ENCODE measurements around the gene SSBP3.

Gene SSBP3

DNA sequence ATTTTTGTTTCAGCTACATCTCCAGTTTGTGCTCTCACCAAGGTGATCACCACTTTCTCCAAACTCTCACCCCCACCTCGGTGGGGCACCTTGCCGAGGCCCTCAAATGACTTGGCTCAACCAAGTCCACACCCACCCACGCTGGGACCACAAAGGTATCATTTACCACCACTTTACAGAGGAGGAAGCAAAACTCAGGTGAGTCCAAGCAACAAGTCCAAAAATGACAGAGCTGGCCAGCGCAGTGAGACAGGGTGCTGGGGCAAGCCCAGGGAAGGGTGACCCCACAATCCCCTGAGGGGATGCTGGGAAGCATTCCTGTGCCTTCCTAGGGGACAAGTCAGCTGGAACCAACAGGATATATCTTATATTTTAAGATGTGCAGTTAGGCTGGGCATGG is 24.7 kb downstream of the SSBP3 start:
- no peaks in the 10 kb centered on the region for H3K9me3 ChIP-seq (ENCODE audit: insufficient read depth, low read length)
- H3K9me2 ChIP-seq (replicated peaks; ENCODE audit: insufficient read depth, low read length), result no peaks in the 10 kb centered on the region
- H3F3A ChIP-seq (ENCODE audit: insufficient read depth), result no peaks in the 10 kb centered on the region
- TF ChIP-seq, protein P1, sequence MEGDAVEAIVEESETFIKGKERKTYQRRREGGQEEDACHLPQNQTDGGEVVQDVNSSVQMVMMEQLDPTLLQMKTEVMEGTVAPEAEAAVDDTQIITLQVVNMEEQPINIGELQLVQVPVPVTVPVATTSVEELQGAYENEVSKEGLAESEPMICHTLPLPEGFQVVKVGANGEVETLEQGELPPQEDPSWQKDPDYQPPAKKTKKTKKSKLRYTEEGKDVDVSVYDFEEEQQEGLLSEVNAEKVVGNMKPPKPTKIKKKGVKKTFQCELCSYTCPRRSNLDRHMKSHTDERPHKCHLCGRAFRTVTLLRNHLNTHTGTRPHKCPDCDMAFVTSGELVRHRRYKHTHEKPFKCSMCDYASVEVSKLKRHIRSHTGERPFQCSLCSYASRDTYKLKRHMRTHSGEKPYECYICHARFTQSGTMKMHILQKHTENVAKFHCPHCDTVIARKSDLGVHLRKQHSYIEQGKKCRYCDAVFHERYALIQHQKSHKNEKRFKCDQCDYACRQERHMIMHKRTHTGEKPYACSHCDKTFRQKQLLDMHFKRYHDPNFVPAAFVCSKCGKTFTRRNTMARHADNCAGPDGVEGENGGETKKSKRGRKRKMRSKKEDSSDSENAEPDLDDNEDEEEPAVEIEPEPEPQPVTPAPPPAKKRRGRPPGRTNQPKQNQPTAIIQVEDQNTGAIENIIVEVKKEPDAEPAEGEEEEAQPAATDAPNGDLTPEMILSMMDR (IDR thresholded peaks at IDR 0.05; ENCODE audit: insufficient read depth, low read length, poor library complexity, severe bottlenecking), result no peak
- TF ChIP-seq EZH2phosphoT487 (conservative IDR thresholded peaks at IDR 0.05; ENCODE audit: low read length), result no peak
- H3K36me3 ChIP-seq (ENCODE audit: low read length), result no peaks in the 10 kb centered on the region
- H3K27me3 ChIP-seq (ENCODE audit: low read length), result no peaks in the 10 kb centered on the region
- no peaks in the 10 kb centered on the region for H4K20me1 ChIP-seq (ENCODE audit: low read depth, low read length)
- H2AFZ ChIP-seq (ENCODE audit: low read depth, low read length, severe bottlenecking), result no peak overlapping the region
- H3K4me3 ChIP-seq (ENCODE audit: insufficient read depth, low read length, poor library complexity, severe bottlenecking), result no peak overlapping the region
- H3K27ac ChIP-seq (ENCODE audit: low read depth, low read length), result no peak overlapping the region
- no peaks in the 10 kb centered on the region for H3K79me2 ChIP-seq (ENCODE audit: insufficient read depth, low read length)
- H3K9ac ChIP-seq (ENCODE audit: low read length), result no peak overlapping the region
- H3K4me2 ChIP-seq (ENCODE audit: low read depth, low read length, poor library complexity, severe bottlenecking), result no peak overlapping the region

GRCh38 chr1:54380290-54380882 is 25.8 kb downstream of the SSBP3 start:
- Histone ChIP-seq H3K9me2 (replicated peaks; ENCODE audit: insufficient read depth, low read length) (no peaks in the 10 kb centered on the region), H3K9me3 (ENCODE audit: insufficient read depth, low read length) (no peaks in the 10 kb centered on the region), H4K20me1 (ENCODE audit: low read depth, low read length) (no peaks in the 10 kb centered on the region), H3K27ac (ENCODE audit: low read depth, low read length) (no peak overlapping the region), H3K9ac (ENCODE audit: low read length) (no peak overlapping the region), H3K4me3 (ENCODE audit: insufficient read depth, low read length, poor library complexity, severe bottlenecking) (no peak overlapping the region), H3K27me3 (ENCODE audit: low read length) (no peaks in the 10 kb centered on the region), H3K79me2 (ENCODE audit: insufficient read depth, low read length) (no peaks in the 10 kb centered on the region), H3K36me3 (ENCODE audit: low read length) (no peaks in the 10 kb centered on the region), H3K4me2 (ENCODE audit: low read depth, low read length, poor library complexity, severe bottlenecking) (no peak overlapping the region), H3F3A (ENCODE audit: insufficient read depth) (no peaks in the 10 kb centered on the region), H2AFZ (ENCODE audit: low read depth, low read length, severe bottlenecking) (no peak overlapping the region)
- TF ChIP-seq, protein P1 (IDR thresholded peaks at IDR 0.05; ENCODE audit: insufficient read depth, low read length, poor library complexity, severe bottlenecking), result no peak
- no peak for TF ChIP-seq EZH2phosphoT487 (conservative IDR thresholded peaks at IDR 0.05; ENCODE audit: low read length)

GRCh38 chr1:54379555-54380289 is 26.5 kb downstream of the SSBP3 start:
- H3K9me2 ChIP-seq (replicated peaks; ENCODE audit: insufficient read depth, low read length), result no peaks in the 10 kb centered on the region
- TF ChIP-seq EZH2phosphoT487 (conservative IDR thresholded peaks at IDR 0.05; ENCODE audit: low read length), result no peak
- TF ChIP-seq, protein P1 (IDR thresholded peaks at IDR 0.05; ENCODE audit: insufficient read depth, low read length, poor library complexity, severe bottlenecking), result no peak
- H3K4me3 ChIP-seq (ENCODE audit: insufficient read depth, low read length, poor library complexity, severe bottlenecking), result no peak overlapping the region
- no peak overlapping the region for H3K4me2 ChIP-seq (ENCODE audit: low read depth, low read length, poor library complexity, severe bottlenecking)
- H3K9ac ChIP-seq (ENCODE audit: low read length), result no peak overlapping the region
- no peaks in the 10 kb centered on the region for H3K9me3 ChIP-seq (ENCODE audit: insufficient read depth, low read length)
- H3K79me2 ChIP-seq (ENCODE audit: insufficient read depth, low read length), result no peaks in the 10 kb centered on the region
- H2AFZ ChIP-seq (ENCODE audit: low read depth, low read length, severe bottlenecking), result no peak overlapping the region
- H3F3A ChIP-seq (ENCODE audit: insufficient read depth), result no peaks in the 10 kb centered on the region
- H4K20me1 ChIP-seq (ENCODE audit: low read depth, low read length), result no peaks in the 10 kb centered on the region
- H3K27ac ChIP-seq (ENCODE audit: low read depth, low read length), result no peak overlapping the region
- no peaks in the 10 kb centered on the region for H3K27me3 ChIP-seq (ENCODE audit: low read length)
- no peaks in the 10 kb centered on the region for H3K36me3 ChIP-seq (ENCODE audit: low read length)
